Skeletal muscle tissue (tissue), 4 donors: Measurements from ENCODE around the gene UBR1. TPM values are rescaled to one million over a fixed set of nuclear protein-coding genes. Genes with fewer than 3 reads are reported as not detected.
"Not testable (repeated sequence)": the region's sequence is repeated elsewhere in the genome, so short reads cannot be mapped to it uniquely, and the experiment has no call there.

ENCODE experiments used
- H3K27ac ChIP-seq: one replicate; pipeline ENCODE4 v1.7.0; 2013; ENCODE audit warnings: mild to moderate bottlenecking, low read depth, low read length, inconsistent platforms
- H3K27me3 ChIP-seq, 3 donors: one replicate each; pipeline ENCODE4 v1.7.0; 2013; ENCODE audit warnings: low read length in 3 of 3; ENCODE audit not compliant: control insufficient read depth in 3 of 3, insufficient read depth in 3 of 3
- H3K36me3 ChIP-seq, 3 donors: one replicate each; pipeline ENCODE4 v1.7.0; 2013; ENCODE audit warnings: low read length in 3 of 3; ENCODE audit not compliant: control insufficient read depth in 3 of 3, insufficient read depth in 3 of 3
- H3K4me1 ChIP-seq, 3 donors: one replicate each; pipeline ENCODE4 v1.7.0; 2013; ENCODE audit warnings: low read length in 3 of 3, mild to moderate bottlenecking in 3 of 3; ENCODE audit not compliant: control insufficient read depth in 3 of 3, insufficient read depth in 3 of 3
- H3K4me3 ChIP-seq, 3 donors: one replicate each; pipeline ENCODE4 v1.7.0; 2013; ENCODE audit warnings: low read length in 3 of 3
- H3K9ac ChIP-seq, 3 donors: one replicate each; pipeline ENCODE4 v1.7.0; 2013; ENCODE audit warnings: low read length in 3 of 3, mild to moderate bottlenecking in 3 of 3, moderate library complexity in 2 of 3, low read depth in 1 of 3
- H3K9me3 ChIP-seq, 3 donors: one replicate each; pipeline ENCODE4 v1.7.0; 2013; ENCODE audit warnings: low read length in 3 of 3; ENCODE audit not compliant: control insufficient read depth in 3 of 3
- total RNA-seq: library from RNA; depleted of rRNA; stranded (reverse); fragments of >200 nt; gene quantifications from one replicate; pipeline ENCODE4 v1.2.3, GENCODE V29; 2014
- donor health status: Osteomylitis.

Gene UBR1
- total RNA-seq, 1 donor from 2014 or later, result 45.9 TPM

DNA sequence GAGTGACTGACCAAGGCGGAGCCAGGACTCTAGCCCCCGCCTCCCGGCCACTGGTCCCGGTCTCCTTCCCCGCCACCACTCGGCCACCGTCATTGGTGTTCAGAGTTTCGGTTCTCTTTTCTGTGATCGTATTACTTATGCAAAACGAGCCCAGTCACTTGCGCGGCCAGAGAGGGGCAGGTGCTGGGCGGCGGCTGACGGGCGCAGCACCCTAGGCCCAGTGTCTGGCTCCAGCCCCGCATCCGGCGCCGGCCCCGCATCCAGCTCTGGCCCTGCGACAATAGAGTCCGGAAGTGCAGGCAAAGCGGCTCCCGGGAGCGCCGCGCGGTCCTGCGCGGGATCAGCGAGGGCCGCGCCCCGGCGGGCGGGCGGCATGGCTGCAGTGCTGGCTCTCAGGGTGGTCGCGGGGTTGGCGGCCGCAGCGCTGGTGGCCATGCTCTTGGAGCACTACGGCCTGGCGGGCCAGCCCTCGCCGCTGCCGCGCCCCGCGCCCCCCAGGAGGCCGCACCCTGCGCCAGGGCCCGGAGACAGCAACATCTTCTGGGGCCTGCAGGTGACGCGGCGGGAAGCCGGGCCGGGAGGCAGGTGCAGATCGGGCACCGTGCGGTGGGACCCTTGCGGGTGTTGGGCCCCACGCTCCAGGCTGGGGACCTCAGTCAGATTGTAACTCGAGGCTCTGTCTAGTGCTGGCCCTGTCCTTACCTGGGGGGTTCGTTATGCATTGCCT, 27.8 kb upstream of the UBR1 start, which contains the start of gene TMEM62:
TSS of gene TMEM62 (plus strand) at position 157 of the 727 bp plus-strand sequence. CDS start at position 374, 217 bp downstream.
- peak within 1 kb of the TSS; percentile 56 for H3K27ac ChIP-seq

DNA sequence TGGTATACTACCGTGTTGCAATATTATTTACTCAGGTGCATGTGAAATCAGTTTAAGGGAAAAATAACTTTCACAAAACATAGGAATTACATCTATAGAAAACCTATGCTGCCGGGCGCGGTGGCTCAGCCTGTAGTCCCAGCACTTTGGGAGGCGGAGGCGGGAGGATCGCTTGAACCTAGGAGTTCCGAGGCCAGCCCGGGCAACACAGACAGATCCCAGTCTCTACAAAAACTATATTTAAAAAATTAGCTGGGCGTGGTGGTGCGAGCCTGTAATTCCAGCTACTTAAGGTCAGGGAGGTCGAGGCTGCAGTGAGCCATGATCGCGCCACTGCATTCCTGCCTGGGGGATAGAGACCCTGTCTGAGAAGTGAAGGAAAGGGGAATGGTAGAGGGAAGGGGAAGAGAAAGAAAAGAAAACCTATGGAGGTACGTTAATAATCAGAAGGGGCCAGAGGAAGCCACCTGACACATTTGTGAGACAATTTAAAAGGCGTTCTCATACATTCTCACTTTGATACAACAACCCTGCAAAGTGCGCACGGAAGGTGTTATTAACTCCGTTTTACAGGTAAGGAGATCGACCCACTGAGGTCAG, 27.1 kb upstream of the UBR1 start:
- Histone ChIP-seq H3K36me3 (peaks cover 10 to 14% (median 12%) of the 10 kb centered on the region in 3 donors), H3K9ac (peak overlapping the region; percentile 82 to 91 (median 91)), H3K27ac (peak overlapping the region; percentile 56), H3K9me3 (no peaks in the 10 kb centered on the region), H3K4me1 (peaks cover 6 to 13% (median 8%) of the 10 kb centered on the region in 3 donors), H3K27me3 (no peaks in the 10 kb centered on the region), H3K4me3 (peak overlapping the region; percentile 87 to 92 (median 92))

More for the DNA sequence above, 27.8 kb upstream of the UBR1 start, which contains the start of gene TMEM62:
- H3K9me3 ChIP-seq, result no peaks in the 10 kb centered on the region
- peak within 1 kb of the TSS; percentile 82 to 91 (median 91) for H3K9ac ChIP-seq
- H3K36me3 ChIP-seq, result peaks cover 14 to 19% (median 16%) of the 10 kb centered on the region in 3 donors
- H3K4me1 ChIP-seq, result peaks cover 6 to 13% (median 8%) of the 10 kb centered on the region in 3 donors
- H3K4me3 ChIP-seq, result peak within 1 kb of the TSS; percentile 87 to 92 (median 92)
- H3K27me3 ChIP-seq, result no peaks in the 10 kb centered on the region

DNA sequence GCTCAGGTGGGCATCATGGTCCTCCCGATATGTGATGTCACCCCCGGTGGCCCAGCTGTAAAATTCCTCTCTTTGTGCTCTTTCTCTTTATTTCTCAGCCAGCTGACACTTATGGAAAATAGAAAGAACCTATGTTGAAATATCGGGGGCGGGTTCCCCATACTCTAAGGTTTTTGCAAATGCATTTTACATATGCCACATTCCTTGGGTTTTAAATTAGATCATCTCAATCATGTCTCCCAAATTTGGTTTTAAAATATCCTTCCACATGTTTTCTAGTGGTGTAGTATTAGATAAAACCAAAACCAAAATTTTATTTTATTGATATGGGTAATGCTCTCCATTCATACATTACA, 23.1 kb upstream of the UBR1 start:
- H3K4me3 ChIP-seq, result no peak overlapping the region
- no peak overlapping the region for H3K9ac ChIP-seq

DNA sequence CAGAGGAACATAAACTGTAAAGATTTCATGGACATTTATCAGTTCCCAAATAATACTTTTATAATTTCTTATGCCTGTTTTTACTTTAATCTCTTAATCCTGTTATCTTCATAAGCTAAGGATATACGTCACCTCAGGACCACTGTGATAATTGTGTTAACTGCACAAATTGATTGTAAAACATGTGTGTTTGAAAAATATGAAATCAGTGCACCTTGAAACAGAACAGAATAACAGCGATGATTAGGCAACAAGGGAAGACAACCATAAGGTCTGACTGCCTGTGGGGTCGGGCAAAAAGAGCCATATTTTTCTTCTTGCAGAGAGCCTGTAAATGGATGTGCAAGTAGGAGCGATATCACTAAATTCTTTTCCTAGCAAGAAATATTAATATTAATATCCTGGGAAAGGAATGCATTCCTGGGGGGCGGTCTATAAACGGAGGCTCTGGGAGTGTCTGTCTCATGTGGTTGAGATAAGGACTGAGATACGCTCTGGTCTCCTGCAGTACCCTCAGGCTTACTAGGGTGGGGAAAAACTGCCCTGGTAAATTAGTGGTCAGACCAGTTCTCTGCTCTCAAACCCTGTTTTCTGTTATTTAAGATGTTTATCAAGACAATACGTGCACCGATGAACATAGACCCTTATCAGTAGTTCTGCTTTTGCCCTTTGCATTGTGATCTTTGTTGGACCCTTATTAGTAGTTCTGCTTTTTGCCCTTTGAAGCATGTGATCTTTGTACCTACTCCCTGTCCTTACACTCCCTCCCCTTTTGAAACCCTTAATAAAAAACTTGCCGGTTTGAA, 22.5 kb upstream of the UBR1 start:
- H3K4me1 ChIP-seq, H3K27ac ChIP-seq, H3K9me3 ChIP-seq, H3K27me3 ChIP-seq, H3K36me3 ChIP-seq, H3K9ac ChIP-seq, H3K4me3 ChIP-seq: not testable (repeated sequence)

More for the DNA sequence above, 23.1 kb upstream of the UBR1 start:
- Histone ChIP-seq H3K9me3 (no peaks in the 10 kb centered on the region), H3K4me1 (peaks cover 0 to 4% (median 3%) of the 10 kb centered on the region in 3 donors), H3K27me3 (no peaks in the 10 kb centered on the region), H3K27ac (no peak overlapping the region), H3K36me3 (no peaks in the 10 kb centered on the region)

DNA sequence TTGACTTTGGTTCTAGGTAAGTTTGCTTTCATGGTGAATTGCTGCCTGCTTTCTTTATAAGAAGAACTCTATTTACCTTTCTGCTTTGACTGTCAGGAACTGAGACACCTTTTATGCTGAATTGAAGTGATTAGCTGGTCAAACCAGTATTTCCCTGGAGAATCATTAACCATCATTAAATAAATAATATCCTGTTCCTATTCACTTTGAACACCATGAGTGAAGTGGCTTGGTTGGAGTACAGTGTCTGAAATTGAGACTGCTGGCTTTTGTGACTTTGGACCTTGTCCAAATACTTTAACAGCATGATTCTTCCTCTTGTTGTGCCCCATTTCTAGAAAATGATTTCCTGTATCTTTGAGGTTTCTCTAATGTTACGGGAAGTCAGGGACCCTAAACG, 21.9 kb upstream of the UBR1 start:
- Histone ChIP-seq H3K9ac (no peak overlapping the region), H3K27ac (no peak overlapping the region), H3K27me3 (no peaks in the 10 kb centered on the region), H3K4me1 (peaks cover 0 to 6% (median 4%) of the 10 kb centered on the region in 3 donors), H3K9me3 (no peaks in the 10 kb centered on the region), H3K36me3 (no peaks in the 10 kb centered on the region), H3K4me3 (no peak overlapping the region)

DNA sequence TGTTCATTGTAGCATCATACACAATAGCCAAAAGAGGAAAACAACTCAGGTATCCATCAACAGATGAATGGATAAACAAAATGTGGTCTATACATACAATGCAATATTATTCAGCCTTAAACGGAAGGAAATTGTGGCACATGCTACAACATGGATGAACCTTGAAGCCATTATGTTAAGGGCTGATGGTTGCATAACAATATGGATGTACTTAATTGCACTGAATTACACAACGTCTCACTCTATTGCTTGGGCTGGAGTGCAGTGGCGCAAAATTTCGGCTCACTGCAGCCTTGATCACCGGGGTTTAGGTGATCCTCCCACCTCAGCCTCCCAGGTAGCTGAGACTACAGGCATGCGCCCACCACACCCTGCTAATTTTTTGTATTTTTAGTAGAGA, 20.5 kb upstream of the UBR1 start:
- H3K27ac ChIP-seq, result no peak overlapping the region
- H3K4me3 ChIP-seq, result no peak overlapping the region
- H3K9ac ChIP-seq, result no peak overlapping the region
- no peaks in the 10 kb centered on the region for H3K9me3 ChIP-seq
- no peaks in the 10 kb centered on the region for H3K36me3 ChIP-seq
- no peaks in the 10 kb centered on the region for H3K27me3 ChIP-seq
- peaks cover 0 to 9% (median 7%) of the 10 kb centered on the region in 3 donors for H3K4me1 ChIP-seq

DNA sequence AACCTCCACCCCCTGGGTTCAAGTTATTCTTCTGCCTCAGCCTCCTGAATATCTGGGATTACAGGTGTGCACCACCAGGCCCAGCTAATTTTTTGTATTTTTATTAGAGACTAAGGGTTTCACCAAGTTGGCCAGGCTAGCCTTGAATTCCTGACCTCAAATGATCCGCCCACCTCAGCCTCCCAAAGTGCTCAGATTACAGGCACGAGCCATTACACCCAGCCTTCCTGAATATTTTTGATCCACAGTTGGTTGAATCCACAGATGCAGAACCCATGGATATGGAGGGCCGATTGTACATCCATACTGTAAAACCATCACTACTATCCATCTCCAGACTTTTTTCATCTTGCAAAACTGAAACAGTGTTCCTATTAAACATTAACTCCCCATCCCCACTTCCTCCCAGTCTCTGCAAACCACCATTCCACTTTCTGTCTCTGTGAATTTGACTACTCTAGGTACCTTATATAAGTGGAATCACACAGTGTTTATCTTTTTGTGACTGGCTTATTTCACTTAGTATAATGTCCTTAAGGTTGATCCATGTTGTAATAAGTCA, 19.3 kb upstream of the UBR1 start:
- Histone ChIP-seq H3K4me1 (peaks cover 0 to 9% (median 7%) of the 10 kb centered on the region in 3 donors), H3K4me3 (no peak overlapping the region), H3K36me3 (no peaks in the 10 kb centered on the region)

DNA sequence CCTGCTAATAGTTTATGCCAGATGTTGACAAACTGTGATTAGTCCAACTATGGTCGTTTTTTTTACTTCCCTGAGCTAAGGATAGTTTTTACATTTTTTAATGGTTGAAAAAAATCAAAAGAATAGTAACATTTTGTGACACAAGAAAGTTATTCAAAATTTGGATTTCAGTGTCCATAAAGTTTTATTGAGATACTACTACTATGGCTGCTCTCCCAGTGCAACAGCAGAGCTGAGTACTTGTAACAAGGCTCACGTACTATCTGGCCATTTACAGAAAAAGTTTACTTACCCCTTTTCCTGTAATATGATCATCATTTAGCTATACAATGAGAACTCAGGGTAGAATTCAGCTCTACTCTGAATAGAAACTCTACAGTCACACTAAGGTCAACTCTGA, 16.0 kb upstream of the UBR1 start:
- Histone ChIP-seq H3K27me3 (peaks cover 0 to 3% (median 0%) of the 10 kb centered on the region in 3 donors), H3K4me1 (peaks cover 0 to 9% (median 7%) of the 10 kb centered on the region in 3 donors), H3K9ac (no peak overlapping the region), H3K9me3 (no peaks in the 10 kb centered on the region), H3K36me3 (no peaks in the 10 kb centered on the region), H3K27ac (no peak overlapping the region), H3K4me3 (no peak overlapping the region)

More for the DNA sequence above, 19.3 kb upstream of the UBR1 start:
- Histone ChIP-seq H3K27ac (no peak overlapping the region), H3K9me3 (no peaks in the 10 kb centered on the region), H3K27me3 (peaks cover 0 to 3% (median 0%) of the 10 kb centered on the region in 3 donors), H3K9ac (no peak overlapping the region)

DNA sequence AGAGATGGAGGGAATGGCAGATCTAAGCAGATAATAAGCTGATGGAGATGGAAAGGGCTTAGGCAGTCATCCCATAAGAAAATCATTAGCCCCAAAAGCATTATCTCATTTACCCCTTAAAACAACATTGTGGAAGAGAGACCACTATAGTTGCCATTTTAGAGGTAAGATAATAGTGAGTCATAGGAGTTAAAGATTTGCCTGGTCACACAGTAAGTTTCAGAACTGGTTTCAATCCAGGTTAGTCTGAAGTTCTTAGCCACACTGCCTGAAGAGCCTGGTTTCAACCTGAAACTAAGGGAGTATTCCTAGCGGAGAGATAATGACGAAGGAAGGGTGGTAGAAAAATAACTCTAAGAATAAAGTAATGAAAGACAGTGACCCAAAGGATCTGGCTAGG, 13.0 kb upstream of the UBR1 start:
- Histone ChIP-seq H3K9ac (no peak overlapping the region), H3K36me3 (no peaks in the 10 kb centered on the region), H3K4me3 (no peak overlapping the region), H3K9me3 (no peaks in the 10 kb centered on the region), H3K4me1 (peaks cover 0 to 9% (median 7%) of the 10 kb centered on the region in 3 donors), H3K27ac (no peak overlapping the region), H3K27me3 (peaks cover 0 to 3% (median 0%) of the 10 kb centered on the region in 3 donors)
